Ramos (cell line): ENCODE results near the gene LRRC73.

Experiments used
- in situ Hi-C: fragments of 300-500 bp; cut with MboI; formaldehyde crosslinking; loops from one replicate; pipeline ENCODE4 v1.14.3; 2022; ENCODE audit warnings: low sequenced_read_pairs; ENCODE audit not compliant: unreplicated experiment

LRRC73 gene

GRCh38 chr6:43494766-43495165 lies 15.4 kb downstream of the LRRC73 start:
- in situ Hi-C loops, result no loop called here

- in situ Hi-C loops, result no loop called here
Observed at GRCh38 chr6:43494321-43494720, 15.8 kb downstream of the LRRC73 start.

DNA sequence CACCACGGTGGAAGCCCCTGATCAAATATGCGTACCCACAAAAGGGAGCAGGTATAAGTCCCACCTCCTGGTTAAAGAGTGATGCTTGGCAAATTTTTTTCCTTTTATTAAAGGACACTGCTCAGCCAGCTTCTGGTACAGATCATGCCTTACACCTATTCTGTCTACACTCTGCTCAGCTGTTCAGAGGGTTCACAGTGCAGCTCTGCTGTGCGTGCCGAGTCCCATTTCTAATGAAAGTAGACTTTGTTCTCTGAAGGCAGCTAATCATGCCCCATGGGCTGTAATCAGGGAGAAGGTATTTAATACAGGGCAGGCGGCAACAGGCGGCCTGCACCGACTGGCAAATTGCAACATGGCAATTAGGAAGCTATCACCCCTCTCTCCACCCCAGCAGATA lies 16.3 kb downstream of the LRRC73 start:
- in situ Hi-C loops, result no loop called here

DNA sequence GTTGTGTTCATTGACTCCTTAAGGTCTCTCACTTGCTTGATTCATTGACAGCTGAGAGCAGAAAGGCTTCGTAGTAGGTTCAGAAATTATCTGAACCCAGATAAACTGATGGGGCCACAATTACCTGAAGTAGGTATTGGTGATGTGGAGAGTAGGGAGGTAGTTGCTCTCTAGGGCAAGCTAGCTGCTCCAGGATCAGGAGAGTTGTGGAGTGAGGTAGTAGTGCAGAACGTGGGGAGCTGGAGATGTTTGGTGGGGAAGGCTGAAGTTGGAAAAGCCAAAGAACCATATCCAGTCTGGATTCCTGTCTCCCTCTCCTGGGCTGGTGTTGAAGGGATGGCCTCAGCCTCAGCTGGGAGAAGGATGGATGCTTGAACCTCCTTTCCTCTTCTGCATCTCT lies 16.9 kb downstream of the LRRC73 start:
- in situ Hi-C loops, result no loop called here

- in situ Hi-C loops, result no loop called here
Observed at GRCh38 chr6:43492673-43493072, 17.5 kb downstream of the LRRC73 start.

DNA sequence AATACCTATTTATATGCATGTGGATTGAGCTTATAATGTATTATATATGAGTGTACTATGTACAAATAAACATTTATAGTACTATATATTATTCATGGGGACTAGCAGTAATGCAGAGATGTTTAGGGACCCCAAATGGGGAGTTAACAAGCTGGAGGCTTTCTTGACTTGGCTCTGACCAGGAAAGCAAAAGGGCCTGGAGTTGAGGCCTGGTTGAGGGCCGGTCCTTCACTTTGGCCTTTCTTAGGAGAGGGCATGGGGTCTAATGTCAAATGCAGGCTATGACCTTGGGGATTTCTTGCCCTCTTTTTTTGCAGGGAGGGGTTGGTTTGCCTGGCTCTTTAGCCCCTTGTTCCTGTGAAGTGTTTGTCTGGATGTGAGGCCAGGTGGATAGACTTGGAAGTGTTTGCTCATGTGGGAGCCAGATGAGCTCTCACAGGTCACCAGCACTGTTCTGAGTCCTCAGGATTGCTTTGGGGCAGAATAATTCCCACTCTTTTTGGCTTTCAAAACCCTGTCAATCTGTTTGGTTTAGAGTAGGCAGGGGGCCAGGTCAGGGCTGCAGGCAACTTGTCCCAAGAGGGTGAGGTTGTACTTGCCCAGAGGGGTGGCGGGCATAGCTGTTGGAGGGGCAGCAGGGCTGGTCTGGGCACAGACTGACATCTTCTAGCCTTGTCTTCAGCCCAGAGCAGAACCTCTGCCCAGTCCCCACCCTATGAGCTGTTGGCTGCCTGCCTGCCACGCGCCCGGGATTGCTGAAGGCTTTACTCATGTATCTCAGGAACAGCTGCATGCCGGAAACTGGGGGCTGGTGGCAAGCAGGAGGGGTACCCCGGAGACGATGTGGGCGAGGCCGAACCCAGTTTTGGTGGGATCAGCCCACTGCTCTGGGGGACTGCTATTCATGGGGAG lies 18.1 kb downstream of the LRRC73 start:
- in situ Hi-C loops, result no loop called here

DNA sequence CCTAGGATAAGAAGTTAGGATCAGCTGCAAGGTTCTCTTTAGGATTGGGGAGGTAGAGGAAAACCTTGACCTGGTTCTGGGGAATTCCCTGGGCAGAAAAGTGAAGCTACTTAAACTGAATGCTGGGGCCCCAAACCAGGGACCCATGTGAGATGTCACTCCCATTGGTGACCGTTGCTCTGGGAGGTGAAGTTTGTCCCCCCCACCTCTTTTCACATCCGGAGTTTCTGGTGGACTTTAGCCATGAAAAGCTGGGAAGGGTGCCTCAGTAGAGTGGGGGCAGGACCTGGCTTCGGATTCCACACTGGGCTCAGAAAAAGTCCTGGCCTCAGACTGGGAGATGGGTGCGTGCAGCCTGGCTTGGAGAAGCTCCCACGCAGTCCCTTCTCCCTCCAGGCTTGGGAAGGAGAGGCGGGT lies 19.6 kb downstream of the LRRC73 start:
- in situ Hi-C loops, result no loop called here

- in situ Hi-C loops, result no loop called here
Observed at GRCh38 chr6:43489277-43490072, 20.7 kb downstream of the LRRC73 start.

GRCh38 chr6:43488667-43489276 lies 21.4 kb downstream of the LRRC73 start:
- in situ Hi-C loops, result no loop called here

DNA sequence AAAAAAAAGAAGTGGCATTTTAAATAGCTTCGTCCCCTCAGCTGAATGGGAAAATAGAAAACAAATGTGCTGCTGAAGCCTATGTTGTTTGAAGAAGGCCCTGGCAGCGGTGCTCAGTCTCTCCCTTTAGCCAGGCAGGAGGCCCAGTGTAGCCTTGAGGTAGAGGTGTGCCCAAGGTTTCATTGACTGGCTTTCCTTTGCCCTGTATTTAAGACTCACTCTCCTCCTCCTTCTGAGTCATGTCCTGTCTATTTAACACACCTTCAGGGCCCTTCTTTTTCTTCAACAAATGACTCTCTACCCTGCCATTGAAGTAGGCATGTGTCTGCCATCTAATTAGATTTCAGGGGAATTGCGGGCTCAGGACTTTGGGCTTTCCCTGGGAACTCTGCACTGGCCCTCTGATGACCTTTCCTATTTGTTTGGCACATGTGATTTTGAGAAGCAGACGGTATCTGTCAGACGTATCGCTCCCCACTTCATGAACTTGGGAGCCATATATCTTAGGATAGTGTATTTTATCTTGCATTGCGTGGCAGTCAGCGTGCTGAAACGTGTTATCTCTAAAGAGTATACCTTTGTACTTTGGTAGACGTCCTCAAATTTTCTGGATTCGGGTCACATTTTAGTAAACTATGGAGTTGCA lies 28.4 kb downstream of the LRRC73 start:
- in situ Hi-C loops, result no loop called here

DNA sequence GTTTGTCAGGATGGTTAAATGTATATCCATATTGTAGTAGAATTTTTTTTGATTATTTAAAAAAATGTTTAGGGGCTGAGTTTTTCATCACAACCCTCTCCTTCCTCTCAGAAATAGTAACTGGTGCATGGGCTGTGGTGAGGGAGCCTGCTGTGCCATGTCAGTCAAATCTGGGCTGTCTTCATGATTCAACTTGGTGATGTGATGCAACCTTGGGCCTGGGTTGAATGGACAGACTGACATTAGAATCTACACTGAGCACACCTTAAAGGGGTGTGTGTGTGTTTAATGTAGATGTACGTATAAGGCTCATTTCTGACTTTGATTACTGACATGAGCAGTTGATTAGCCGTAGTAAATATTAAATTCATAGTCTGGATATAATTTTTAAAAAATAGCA lies 29.1 kb downstream of the LRRC73 start:
- in situ Hi-C loops, result no loop called here

DNA sequence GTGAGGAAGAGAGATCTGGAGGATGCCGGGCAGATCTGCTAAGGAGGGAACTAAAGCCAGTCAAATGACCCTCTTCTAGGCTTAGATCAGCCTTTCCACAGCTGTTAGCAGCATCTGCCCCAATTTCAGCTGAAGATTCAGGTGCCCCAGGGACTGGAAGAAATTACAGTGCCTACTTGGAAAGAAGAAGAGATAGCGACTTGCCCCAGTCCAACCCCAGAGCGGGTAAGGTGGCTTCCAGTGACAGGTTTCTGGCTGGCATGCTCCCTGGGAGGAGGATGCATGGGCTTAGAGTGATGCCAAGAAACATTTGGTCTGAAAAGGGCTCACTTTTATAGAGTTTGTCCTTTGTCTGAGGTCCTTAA lies 32.2 kb downstream of the LRRC73 start:
- in situ Hi-C loops, result no loop called here

- in situ Hi-C loops, result no loop called here
Observed at GRCh38 chr6:43477235-43478007, 32.7 kb downstream of the LRRC73 start, which contains the start of gene TJAP1. TJAP1 (plus strand) TSS chr6:43477570; CDS start chr6:43499002, 21,432 bp downstream.

DNA sequence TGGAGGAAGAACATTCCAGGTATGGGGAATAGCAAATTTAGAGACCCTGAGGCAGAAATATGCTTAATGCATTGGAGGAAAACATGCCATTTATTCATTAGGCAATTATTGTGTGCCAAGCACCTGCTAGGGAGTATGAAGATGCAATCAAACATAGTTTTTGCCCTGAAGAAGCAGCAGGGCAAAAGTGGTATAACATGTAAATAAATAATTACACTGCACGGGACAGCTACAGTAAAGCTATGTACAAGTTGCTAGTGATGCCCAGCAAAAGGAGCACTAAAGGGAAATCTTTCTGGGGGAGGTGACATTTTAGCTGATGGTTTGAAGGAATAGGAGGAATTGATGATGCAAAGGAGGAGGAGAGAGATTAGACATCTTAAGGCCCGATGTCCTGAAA lies 33.4 kb downstream of the LRRC73 start:
- in situ Hi-C loops, result no loop called here

DNA sequence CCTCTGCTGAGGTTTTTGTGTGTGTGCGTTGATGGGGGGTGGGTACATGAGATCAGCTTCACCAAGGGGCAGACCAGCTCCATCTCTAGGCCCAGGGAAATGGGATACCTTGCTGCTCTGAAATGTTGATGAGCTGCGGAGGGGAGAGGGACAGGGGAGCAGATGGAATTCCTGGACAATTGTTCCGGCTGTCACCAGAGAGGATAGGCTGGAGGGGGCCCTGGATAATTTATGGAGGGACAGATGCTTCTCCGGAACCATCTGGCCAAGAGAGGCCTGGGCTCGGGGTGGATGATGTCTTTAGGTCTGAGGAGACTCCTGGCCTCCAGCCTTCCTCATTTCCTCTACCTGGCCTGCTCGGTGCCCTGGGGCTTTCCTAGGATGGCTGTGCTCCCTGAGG lies 34.6 kb downstream of the LRRC73 start:
- in situ Hi-C loops, result no loop called here

DNA sequence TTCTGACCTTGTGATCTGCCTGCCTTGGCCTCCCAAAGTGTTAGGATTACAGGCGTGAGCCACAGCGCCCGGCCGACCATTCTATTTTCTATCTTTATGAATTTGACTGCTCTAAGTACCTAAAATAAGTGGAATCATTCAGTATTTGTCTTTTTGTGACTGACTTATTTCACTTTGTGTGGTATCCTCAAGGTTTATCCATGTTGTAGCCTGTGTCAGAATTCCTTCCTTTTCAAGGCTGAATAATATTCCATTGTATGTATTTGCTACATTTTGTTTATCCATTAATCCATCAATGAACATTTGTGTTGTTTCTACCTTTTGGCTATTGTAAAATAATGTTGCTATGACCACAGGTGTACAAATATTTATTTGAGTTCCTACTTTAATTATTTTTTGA lies 37.6 kb downstream of the LRRC73 start:
- in situ Hi-C loops, result no loop called here

DNA sequence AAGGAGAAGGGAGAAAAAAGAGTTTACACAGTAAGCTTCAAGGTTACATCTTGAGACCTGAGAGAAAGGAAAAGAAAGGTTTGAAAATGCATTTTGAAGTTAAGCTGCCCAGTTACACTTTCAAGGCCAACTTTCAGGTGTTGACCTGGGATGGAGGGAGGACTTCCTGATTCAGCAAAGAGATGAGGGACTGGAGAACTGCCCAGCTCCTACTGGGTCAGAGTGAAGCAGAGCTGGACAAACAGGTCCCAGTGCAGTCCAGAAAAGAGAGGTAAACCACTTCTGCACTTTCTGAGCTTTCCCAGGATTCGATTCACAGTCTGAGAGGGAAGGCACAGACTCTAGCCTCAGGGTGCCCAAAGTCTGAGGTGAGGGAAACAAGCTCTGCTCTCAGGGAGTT lies 38.7 kb downstream of the LRRC73 start:
- in situ Hi-C loops, result no loop called here

GRCh38 chr6:43469947-43470346 lies 40.2 kb downstream of the LRRC73 start:
- in situ Hi-C loops, result no loop called here

GRCh38 chr6:43468748-43469681 lies 41.1 kb downstream of the LRRC73 start:
- in situ Hi-C loops, result no loop called here
